MM.1S (cell line): ENCODE results near the gene PRR3.

Experiments used
- DNase-seq: peaks from one replicate; pipeline ENCODE4 v3.0.0-alpha.2; 2015
- H2AFZ ChIP-seq: fragments of 300-600 bp; sonication (generic); 2 replicates; pipeline ENCODE4 v1.6.0; 2016; ENCODE audit warnings: antibody characterized with exemption, low read length
- H3F3A ChIP-seq: fragments of 300-600 bp; sonication (generic); 2 replicates; pipeline ENCODE4 v1.6.1; 2016; ENCODE audit warnings: mild to moderate bottlenecking, antibody characterized with exemption, low read length, moderate library complexity, mixed read lengths; ENCODE audit not compliant: insufficient read depth
- H3K27ac ChIP-seq: fragments of 300-600 bp; sonication (generic); 2 replicates; pipeline ENCODE4 v1.5.1; 2016; ENCODE audit warnings: mild to moderate bottlenecking, low read length
- H3K27me3 ChIP-seq: fragments of 300-600 bp; sonication (generic); replicated peaks from 2 replicates; pipeline ENCODE4 v1.6.0; 2016; ENCODE audit warnings: low read length; ENCODE audit not compliant: insufficient read depth
- H3K36me3 ChIP-seq: fragments of 300-600 bp; sonication (generic); replicated peaks from 2 replicates; pipeline ENCODE4 v1.6.1; 2016; ENCODE audit warnings: mild to moderate bottlenecking, low read length, mixed read lengths; ENCODE audit not compliant: insufficient read depth
- H3K4me1 ChIP-seq: fragments of 300-600 bp; sonication (generic); 2 replicates; pipeline ENCODE4 v1.6.1; 2016; ENCODE audit warnings: low read length, mixed read lengths
- H3K4me2 ChIP-seq: fragments of 300-600 bp; sonication (generic); 2 replicates; pipeline ENCODE4 v1.6.0; 2016; ENCODE audit warnings: low read depth, low read length
- H3K4me3 ChIP-seq: fragments of 300-600 bp; sonication (generic); 2 replicates; pipeline ENCODE4 v1.5.1; 2016; ENCODE audit warnings: low read length, mixed read lengths
- H3K79me2 ChIP-seq: fragments of 300-600 bp; sonication (generic); 2 replicates; pipeline ENCODE4 v1.6.1; 2016; ENCODE audit warnings: mixed run types, low read length, mixed read lengths
- H3K9ac ChIP-seq: fragments of 300-600 bp; sonication (generic); 2 replicates; pipeline ENCODE4 v1.6.1; 2016; ENCODE audit warnings: low read length, mixed read lengths
- H3K9me2 ChIP-seq: fragments of 300-600 bp; sonication (generic); replicated peaks from 2 replicates; pipeline ENCODE4 v1.6.1; 2016; ENCODE audit warnings: mild to moderate bottlenecking, low read length, mixed read lengths; ENCODE audit not compliant: insufficient read depth
- H3K9me3 ChIP-seq: fragments of 300-600 bp; sonication (generic); replicated peaks from 2 replicates; pipeline ENCODE4 v1.6.1; 2016; ENCODE audit warnings: mild to moderate bottlenecking, low read length, mixed read lengths; ENCODE audit not compliant: insufficient read depth
- H4K20me1 ChIP-seq: fragments of 300-600 bp; sonication (generic); 2 replicates; pipeline ENCODE4 v1.6.1; 2016; ENCODE audit warnings: mild to moderate bottlenecking, low read length, moderate library complexity, mixed read lengths; ENCODE audit not compliant: insufficient read depth
- CTCF ChIP-seq: fragments of 300-600 bp; sonication (generic); IDR thresholded peaks from 2 replicates; pipeline ENCODE4 v1.5.1; 2016; ENCODE audit warnings: antibody characterized with exemption, low read length, mixed read lengths
- EZH2 ChIP-seq: fragments of 300-600 bp; sonication (generic); optimal IDR thresholded peaks from 2 replicates; pipeline ENCODE3; 2017; ENCODE audit warnings: low read depth, mild to moderate bottlenecking, antibody characterized with exemption, low read length, mixed read lengths
- EZH2phosphoT487 ChIP-seq: fragments of 300-600 bp; sonication (generic); IDR thresholded peaks from 2 replicates; pipeline ENCODE4 v1.6.1; 2018; ENCODE audit warnings: antibody characterized with exemption, low read length

Gene PRR3

DNA sequence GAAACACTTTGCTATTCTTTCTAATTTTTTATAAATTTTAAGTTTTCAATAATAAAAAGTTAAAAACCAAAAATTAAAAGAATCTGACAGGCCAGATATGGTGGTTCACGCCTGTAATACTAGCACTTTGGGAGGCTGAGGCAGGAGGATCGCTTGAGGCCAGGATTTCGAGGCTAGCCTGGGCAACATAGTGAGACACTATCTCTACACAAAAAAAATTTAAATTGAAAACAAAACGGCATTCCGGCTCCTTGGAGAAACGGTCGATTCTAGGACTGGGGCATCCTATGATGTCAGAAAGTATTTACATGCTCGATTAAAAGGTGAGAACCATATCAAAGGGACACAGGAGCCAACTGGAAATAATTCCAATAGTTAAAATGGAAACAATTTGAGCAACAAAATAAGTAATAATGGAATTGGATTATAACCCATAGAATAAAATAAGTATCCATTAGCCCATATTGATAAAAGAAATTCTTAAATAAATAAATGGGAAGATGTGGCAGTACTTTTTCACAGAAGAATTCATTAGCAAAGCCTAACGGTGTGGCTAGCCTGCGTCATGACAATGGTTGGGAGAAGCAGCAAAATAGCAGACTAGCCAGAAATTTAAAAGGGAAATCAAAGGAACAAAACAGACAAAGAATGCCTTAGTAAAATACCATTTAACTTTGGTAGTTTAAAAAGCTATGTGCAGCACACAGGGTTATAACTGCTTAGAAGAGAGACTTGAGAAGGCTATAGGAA is 46.5 kb upstream of the PRR3 start:
- no peak overlapping the region for H3K9ac ChIP-seq
- peaks cover 39% of the 10 kb centered on the region for H3K4me1 ChIP-seq
- no peak overlapping the region for H3K4me3 ChIP-seq
- H3K9me2 ChIP-seq = no peaks in the 10 kb centered on the region
- H3K9me3 ChIP-seq = no peaks in the 10 kb centered on the region
- 0 out of 2 replicates have a peak overlapping the region, but pooled peaks have one; percentile 1 for H3K4me2 ChIP-seq
- no peak overlapping the region; the same call in 1 of the 2 replicates for H3K27ac ChIP-seq
- no peaks in the 10 kb centered on the region for H3K36me3 ChIP-seq
- no peak for TF ChIP-seq EZH2
- TF ChIP-seq CTCF = no peak
- TF ChIP-seq EZH2phosphoT487 = no peak
- peak overlapping the region; percentile 63; the same call in 1 of the 2 replicates for H2AFZ ChIP-seq
- DNase-seq = no peak
- peaks cover 32% of the 10 kb centered on the region for H3F3A ChIP-seq
- H3K27me3 ChIP-seq = no peaks in the 10 kb centered on the region
- H4K20me1 ChIP-seq = no peaks in the 10 kb centered on the region
- no peaks in the 10 kb centered on the region for H3K79me2 ChIP-seq

DNA sequence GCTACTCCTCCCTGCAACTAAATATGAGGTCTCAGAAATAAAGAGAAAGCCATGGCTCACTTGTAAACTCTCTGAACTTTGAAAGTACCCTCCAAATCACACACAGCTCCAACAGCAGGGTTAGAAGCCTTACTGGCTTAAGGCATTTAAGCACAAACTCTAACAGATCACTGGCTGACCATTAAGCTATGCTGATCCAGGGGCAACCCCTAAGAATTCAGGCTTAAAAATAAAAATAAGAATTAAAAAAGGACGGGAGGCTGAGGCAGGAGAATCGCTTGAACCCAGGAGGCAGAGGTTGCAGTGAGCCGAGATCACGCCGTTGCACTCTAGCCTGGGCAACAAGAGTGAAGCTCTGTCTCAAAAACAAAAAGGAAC is 45.9 kb upstream of the PRR3 start:
- peaks cover 44% of the 10 kb centered on the region for H3K4me1 ChIP-seq

DNA sequence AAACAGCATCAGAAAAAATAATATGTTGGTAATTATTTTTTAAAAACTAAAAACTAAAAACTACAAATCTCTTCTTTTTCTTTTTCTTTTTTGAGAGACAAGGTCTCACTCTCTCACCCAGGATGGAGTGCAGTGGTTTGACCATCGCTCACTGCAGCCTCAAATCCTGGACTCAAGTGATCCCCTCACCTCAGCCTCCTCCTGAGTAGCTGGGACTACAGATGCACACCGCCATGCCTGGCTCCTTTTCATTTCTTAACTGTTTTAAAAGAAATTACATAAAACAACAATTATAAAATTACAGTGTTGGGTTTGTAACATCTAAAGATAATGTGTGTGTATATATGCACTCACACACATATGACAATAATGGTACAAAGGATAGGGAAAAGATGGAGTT is 43.6 kb upstream of the PRR3 start:
- H3K4me1 ChIP-seq = peaks cover 30% of the 10 kb centered on the region
- H3K4me2 ChIP-seq = no peak overlapping the region
- no peak overlapping the region for H2AFZ ChIP-seq
- TF ChIP-seq EZH2phosphoT487 (no peak), EZH2 (no peak), CTCF (no peak)
- H3K79me2 ChIP-seq = no peaks in the 10 kb centered on the region
- H3K36me3 ChIP-seq = no peaks in the 10 kb centered on the region
- H4K20me1 ChIP-seq = no peaks in the 10 kb centered on the region
- no peaks in the 10 kb centered on the region for H3K9me3 ChIP-seq
- peaks cover 33% of the 10 kb centered on the region for H3F3A ChIP-seq
- H3K27me3 ChIP-seq = no peaks in the 10 kb centered on the region
- no peak overlapping the region for H3K4me3 ChIP-seq
- H3K9ac ChIP-seq = no peak overlapping the region
- DNase-seq = no peak
- H3K27ac ChIP-seq = no peak overlapping the region
- no peaks in the 10 kb centered on the region for H3K9me2 ChIP-seq

More for the DNA sequence above, 45.9 kb upstream of the PRR3 start:
- Histone ChIP-seq H3K4me3 (no peak overlapping the region), H3K9me2 (no peaks in the 10 kb centered on the region), H3K27me3 (no peaks in the 10 kb centered on the region), H3K9ac (no peak overlapping the region), H2AFZ (peak overlapping the region; percentile 63; the same call in 1 of the 2 replicates), H3K79me2 (no peaks in the 10 kb centered on the region), H3K4me2 (0 out of 2 replicates have a peak overlapping the region, but pooled peaks have one; percentile 1), H3F3A (peaks cover 36% of the 10 kb centered on the region), H3K27ac (no peak overlapping the region), H3K9me3 (no peaks in the 10 kb centered on the region), H3K36me3 (no peaks in the 10 kb centered on the region), H4K20me1 (no peaks in the 10 kb centered on the region)
- TF ChIP-seq CTCF (no peak), EZH2 (no peak)
- DNase-seq = no peak
